Keratinocyte (primary cell): ENCODE results near the gene GNAS-AS1.

Experiments
- CTCF ChIP-seq, 3 experiments: IDR thresholded peaks in 1 of 3; conservative IDR thresholded peaks in 1 of 3; optimal IDR thresholded peaks in 1 of 3; 2 replicates in 2 of 3; 3 replicates in 1 of 3; pipeline versions ENCODE3 to v1.5.1; 2011; ENCODE audit warnings: low read length in 3 of 3, mild to moderate bottlenecking in 3 of 3, moderate library complexity in 2 of 3, control low read depth in 1 of 3, inconsistent platforms in 1 of 3; ENCODE audit not compliant: insufficient read depth in 2 of 3; ENCODE audit errors: extremely low read depth in 1 of 3
- EZH2 ChIP-seq: IDR thresholded peaks from one replicate; pipeline ENCODE4 v1.6.1; 2012; ENCODE audit warnings: inconsistent platforms, mild to moderate bottlenecking, low read length, moderate library complexity

GRCh38 chr20:58835231-58835630, 15.5 kb downstream of the GNAS-AS1 start:
- no peak for TF ChIP-seq CTCF (optimal IDR thresholded peaks at IDR 0.05 in 1 of 3, IDR thresholded peaks at IDR 0.05 in 1 of 3, conservative IDR thresholded peaks at IDR 0.05 in 1 of 3; ENCODE audit: extremely low read depth in 1 of 3, insufficient read depth in 2 of 3, low read length in 3 of 3)
- TF ChIP-seq EZH2: no peak
